Measurements from ENCODE around the gene PRMT3. TPM values are rescaled to one million over a fixed set of nuclear protein-coding genes. Genes with fewer than 3 reads are reported as not detected.

The PRMT3 gene
- total and polyA plus RNA-seq, 2 of the 13 experiments (the other 11 are each of a cell fraction or from before 2014, with no cell fraction given): 9.1 to 27.7 TPM

DNA sequence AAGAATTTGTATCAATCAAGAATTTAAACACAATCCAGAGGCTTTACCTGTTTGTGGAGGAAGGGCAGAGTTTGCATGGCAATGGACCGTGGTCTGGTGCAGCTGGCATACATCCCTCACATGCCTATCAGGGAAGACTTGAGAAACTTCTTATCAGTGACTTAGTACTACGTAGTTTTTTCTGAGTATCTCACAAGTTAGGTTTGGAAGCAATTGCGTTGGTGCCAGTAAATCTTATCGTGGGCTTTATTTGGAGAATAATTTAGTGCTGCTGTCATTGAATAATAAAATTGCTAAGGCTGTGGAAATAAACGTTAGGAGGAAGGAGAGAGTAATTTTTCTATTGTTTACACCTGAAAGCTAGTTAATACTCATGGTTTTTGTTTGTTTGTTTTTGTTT is 72.3 kb downstream of the PRMT3 start:
- Histone ChIP-seq H3K4me3 (replicated peaks in 1 of 3; ENCODE audit: insufficient read depth in 1 of 3, low read depth in 2 of 3, low read length in 3 of 3) (no peak overlapping the region), H3K9me3 (ENCODE audit: low read length) (no peaks in the 10 kb centered on the region), H4K20me1 (ENCODE audit: insufficient read depth, low read length) (no peaks in the 10 kb centered on the region), H3K27ac (ENCODE audit: extremely low read length, insufficient read depth, low read length) (no peak overlapping the region), H2AFZ (ENCODE audit: low read length) (no peak overlapping the region), H3K79me2 (ENCODE audit: insufficient read depth, low read length) (no peaks in the 10 kb centered on the region), H3K4me2 (ENCODE audit: low read depth, low read length) (no peak overlapping the region), H3K27me3 (ENCODE audit: control insufficient read depth in 1 of 2, insufficient read depth in 2 of 2, low read length in 2 of 2) (no peaks in the 10 kb centered on the region), H3K4me1 (ENCODE audit: insufficient read depth, low read length) (peaks cover 5% of the 10 kb centered on the region; the same call in 1 of the 2 replicates), H3K36me3 (replicated peaks in 1 of 2; ENCODE audit: control insufficient read depth in 1 of 2, insufficient read depth in 2 of 2, low read length in 2 of 2) (peaks cover 0 to 13% of the 10 kb centered on the region in 2 experiments; a peak in 1 of 5 replicates), H3K9ac (ENCODE audit: insufficient read depth, low read depth, low read length) (no peak overlapping the region)
- ChIA-PET CTCF (ENCODE audit: low intra/inter-chr PET ratio, low total read pairs) (no interaction called here), POLR2A (no interaction called here)
- in situ Hi-C loops (cut with HindIII; ENCODE audit: extremely low pct_ligation_motif_present, low pct_unique_long_range_greater_than_20kb): no loop called here
- no peak for ATAC-seq
- no peak for FAIRE-seq
- WGBS (ENCODE audit: low lambda C conversion rate): 96% methylated on average over 5 of the region's 5 CpGs
- TF ChIP-seq NKX3-1 (CRISPR knock-in tag; IDR thresholded peaks at IDR 0.05) (no peak), ISL2 (CRISPR knock-in tag; IDR thresholded peaks at IDR 0.05) (no peak), HMG20A (CRISPR knock-in tag; IDR thresholded peaks at IDR 0.05; ENCODE audit: borderline replicate concordance) (no peak), CENPX (CRISPR knock-in tag; IDR thresholded peaks at IDR 0.05) (no peak), KLF11 (CRISPR knock-in tag; IDR thresholded peaks at IDR 0.05) (no peak), ZNF556 (CRISPR knock-in tag; IDR thresholded peaks at IDR 0.05; ENCODE audit: borderline replicate concordance) (no peak), ZNF12 (CRISPR knock-in tag; IDR thresholded peaks at IDR 0.05) (no peak), ZNF121 (CRISPR knock-in tag; IDR thresholded peaks at IDR 0.05) (no peak)
- TF ChIP-seq, protein P1, sequence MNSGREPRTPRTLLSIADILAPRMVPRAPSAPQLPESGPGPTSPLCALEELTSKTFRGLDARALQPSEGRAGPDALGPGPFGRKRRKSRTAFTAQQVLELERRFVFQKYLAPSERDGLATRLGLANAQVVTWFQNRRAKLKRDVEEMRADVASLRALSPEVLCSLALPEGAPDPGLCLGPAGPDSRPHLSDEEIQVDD (CRISPR knock-in tag; IDR thresholded peaks at IDR 0.05; ENCODE audit: borderline replicate concordance): no peak
- BruUV-seq (replicated peaks): no TSS peak
- intact Hi-C loops (cut with micrococcal nuclease; ENCODE audit: unreplicated experiment): loop anchor here (5.0 kb wide), 1 partner anchor 152 kb away; no protein-coding TSS in a partner anchor
- DNase-seq (ENCODE audit: low spot score): no peak

DNA sequence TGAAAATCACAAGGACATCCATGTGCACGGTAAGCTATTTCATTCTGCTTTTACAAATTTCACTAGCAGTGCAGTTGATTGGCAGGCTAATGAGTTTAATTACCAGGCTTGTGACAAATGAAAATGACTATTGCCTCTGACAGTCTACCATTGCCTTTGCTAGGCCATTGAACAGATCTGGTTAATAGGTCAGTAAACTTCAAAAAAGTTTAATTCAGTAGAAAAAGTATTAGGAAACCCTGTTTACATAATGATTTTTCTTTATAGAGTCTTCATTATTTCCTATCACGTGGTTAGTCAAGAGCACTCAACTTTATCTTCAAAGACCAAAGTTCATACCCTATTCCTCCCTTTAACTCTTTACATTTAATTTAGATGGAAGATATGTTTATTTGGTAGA is 77.0 kb downstream of the PRMT3 start:
- Histone ChIP-seq H3K27me3 (ENCODE audit: control insufficient read depth in 1 of 2, insufficient read depth in 2 of 2, low read length in 2 of 2) (no peaks in the 10 kb centered on the region), H3K4me1 (ENCODE audit: insufficient read depth, low read length) (peaks cover 5% of the 10 kb centered on the region; the same call in 1 of the 2 replicates), H4K20me1 (ENCODE audit: insufficient read depth, low read length) (no peaks in the 10 kb centered on the region), H3K79me2 (ENCODE audit: insufficient read depth, low read length) (no peaks in the 10 kb centered on the region), H3K4me2 (ENCODE audit: low read depth, low read length) (no peak overlapping the region), H3K9me3 (ENCODE audit: low read length) (no peaks in the 10 kb centered on the region), H3K9ac (ENCODE audit: insufficient read depth, low read depth, low read length) (no peak overlapping the region), H3K27ac (ENCODE audit: extremely low read length, insufficient read depth, low read length) (no peak overlapping the region), H3K36me3 (replicated peaks in 1 of 2; ENCODE audit: control insufficient read depth in 1 of 2, insufficient read depth in 2 of 2, low read length in 2 of 2) (peaks cover 0 to 13% of the 10 kb centered on the region in 2 experiments; a peak in 1 of 5 replicates), H2AFZ (ENCODE audit: low read length) (no peak overlapping the region), H3K4me3 (replicated peaks in 1 of 3; ENCODE audit: insufficient read depth in 1 of 3, low read depth in 2 of 3, low read length in 3 of 3) (no peak overlapping the region)
- in situ Hi-C loops (cut with HindIII; ENCODE audit: extremely low pct_ligation_motif_present, low pct_unique_long_range_greater_than_20kb) (no loop called here), intact Hi-C loops (cut with micrococcal nuclease; ENCODE audit: unreplicated experiment) (no loop called here)
- POLR2A ChIA-PET: no interaction called here
- no TSS peak for BruUV-seq (replicated peaks)
- FAIRE-seq (no peak), DNase-seq (ENCODE audit: low spot score) (no peak), ATAC-seq (no peak)
- CTCF ChIA-PET (ENCODE audit: low intra/inter-chr PET ratio, low total read pairs): no interaction called here
- TF ChIP-seq, protein P2, sequence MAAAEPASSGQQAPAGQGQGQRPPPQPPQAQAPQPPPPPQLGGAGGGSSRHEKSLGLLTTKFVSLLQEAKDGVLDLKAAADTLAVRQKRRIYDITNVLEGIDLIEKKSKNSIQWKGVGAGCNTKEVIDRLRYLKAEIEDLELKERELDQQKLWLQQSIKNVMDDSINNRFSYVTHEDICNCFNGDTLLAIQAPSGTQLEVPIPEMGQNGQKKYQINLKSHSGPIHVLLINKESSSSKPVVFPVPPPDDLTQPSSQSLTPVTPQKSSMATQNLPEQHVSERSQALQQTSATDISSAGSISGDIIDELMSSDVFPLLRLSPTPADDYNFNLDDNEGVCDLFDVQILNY (CRISPR knock-in tag; conservative IDR thresholded peaks at IDR 0.05): no peak
- TF ChIP-seq, protein P3, sequence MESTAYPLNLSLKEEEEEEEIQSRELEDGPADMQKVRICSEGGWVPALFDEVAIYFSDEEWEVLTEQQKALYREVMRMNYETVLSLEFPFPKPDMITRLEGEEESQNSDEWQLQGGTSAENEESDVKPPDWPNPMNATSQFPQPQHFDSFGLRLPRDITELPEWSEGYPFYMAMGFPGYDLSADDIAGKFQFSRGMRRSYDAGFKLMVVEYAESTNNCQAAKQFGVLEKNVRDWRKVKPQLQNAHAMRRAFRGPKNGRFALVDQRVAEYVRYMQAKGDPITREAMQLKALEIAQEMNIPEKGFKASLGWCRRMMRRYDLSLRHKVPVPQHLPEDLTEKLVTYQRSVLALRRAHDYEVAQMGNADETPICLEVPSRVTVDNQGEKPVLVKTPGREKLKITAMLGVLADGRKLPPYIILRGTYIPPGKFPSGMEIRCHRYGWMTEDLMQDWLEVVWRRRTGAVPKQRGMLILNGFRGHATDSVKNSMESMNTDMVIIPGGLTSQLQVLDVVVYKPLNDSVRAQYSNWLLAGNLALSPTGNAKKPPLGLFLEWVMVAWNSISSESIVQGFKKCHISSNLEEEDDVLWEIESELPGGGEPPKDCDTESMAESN (CRISPR knock-in tag; conservative IDR thresholded peaks at IDR 0.05): no peak
- TF ChIP-seq AHR (CRISPR knock-in tag; IDR thresholded peaks at IDR 0.05): no peak
- TF ChIP-seq, protein P4, sequence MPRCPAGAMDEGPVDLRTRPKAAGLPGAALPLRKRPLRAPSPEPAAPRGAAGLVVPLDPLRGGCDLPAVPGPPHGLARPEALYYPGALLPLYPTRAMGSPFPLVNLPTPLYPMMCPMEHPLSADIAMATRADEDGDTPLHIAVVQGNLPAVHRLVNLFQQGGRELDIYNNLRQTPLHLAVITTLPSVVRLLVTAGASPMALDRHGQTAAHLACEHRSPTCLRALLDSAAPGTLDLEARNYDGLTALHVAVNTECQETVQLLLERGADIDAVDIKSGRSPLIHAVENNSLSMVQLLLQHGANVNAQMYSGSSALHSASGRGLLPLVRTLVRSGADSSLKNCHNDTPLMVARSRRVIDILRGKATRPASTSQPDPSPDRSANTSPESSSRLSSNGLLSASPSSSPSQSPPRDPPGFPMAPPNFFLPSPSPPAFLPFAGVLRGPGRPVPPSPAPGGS (CRISPR knock-in tag; IDR thresholded peaks at IDR 0.05): no peak
- TF ChIP-seq ZNF879 (CRISPR knock-in tag; IDR thresholded peaks at IDR 0.05): no peak
- TF ChIP-seq IRF2 (CRISPR knock-in tag; IDR thresholded peaks at IDR 0.05): no peak
- TF ChIP-seq, protein P1 (CRISPR knock-in tag; IDR thresholded peaks at IDR 0.05; ENCODE audit: borderline replicate concordance): no peak
- 90% methylated on average over 2 of the region's 2 CpGs for WGBS (ENCODE audit: low lambda C conversion rate)
